CD4-positive, alpha-beta T cell treated with Interleukin-17A for 1 hour (primary cell): ENCODE data around the gene SPG21.

Experiments
- DNase-seq: peaks from one replicate; pipeline ENCODE4 v3.0.0-alpha.2; 2020

The SPG21 gene

GRCh38 chr15:64990168-64990470, 405 bp upstream of the SPG21 start:
- no peak for DNase-seq

- DNase-seq: no peak
Measured at GRCh38 chr15:64987136-64987535, 2.6 kb downstream of the SPG21 start.

- no peak for DNase-seq
Measured at GRCh38 chr15:64985366-64986033, 4.2 kb downstream of the SPG21 start.

GRCh38 chr15:64982472-64982871, 7.2 kb downstream of the SPG21 start:
- no peak for DNase-seq

GRCh38 chr15:64981812-64982431, 7.8 kb downstream of the SPG21 start:
- DNase-seq: no peak

GRCh38 chr15:64979252-64979710, 10.4 kb downstream of the SPG21 start:
- no peak for DNase-seq

- DNase-seq: no peak
Measured at GRCh38 chr15:64975390-64975789, 14.3 kb downstream of the SPG21 start.

- DNase-seq: no peak
Measured at GRCh38 chr15:64970698-64971097, 19.0 kb downstream of the SPG21 start.

- DNase-seq: no peak
Measured at GRCh38 chr15:64969401-64969800, 20.3 kb downstream of the SPG21 start.

- DNase-seq: no peak
Measured at GRCh38 chr15:64961013-64961412, 28.7 kb downstream of the SPG21 start.

GRCh38 chr15:64960153-64960552, 29.6 kb downstream of the SPG21 start:
- DNase-seq: no peak

GRCh38 chr15:64959128-64959527, 30.6 kb downstream of the SPG21 start:
- no peak for DNase-seq

GRCh38 chr15:64954395-64954794, 35.3 kb downstream of the SPG21 start:
- no peak for DNase-seq

GRCh38 chr15:64951777-64952418, 37.8 kb downstream of the SPG21 start:
- DNase-seq: no peak

GRCh38 chr15:64950888-64951287, 38.8 kb downstream of the SPG21 start:
- DNase-seq: no peak

- DNase-seq: no peak
Measured at GRCh38 chr15:64949383-64950186, 40.1 kb downstream of the SPG21 start.

- DNase-seq: no peak
Measured at GRCh38 chr15:64948916-64949315, 40.8 kb downstream of the SPG21 start.

- no peak for DNase-seq
Measured at GRCh38 chr15:64947211-64947610, 42.5 kb downstream of the SPG21 start.

- DNase-seq: no peak
Measured at GRCh38 chr15:64944961-64945360, 44.8 kb downstream of the SPG21 start.

- no peak for DNase-seq
Measured at GRCh38 chr15:64943512-64944225, 46.0 kb downstream of the SPG21 start.

GRCh38 chr15:64942356-64942755, 47.4 kb downstream of the SPG21 start:
- no peak for DNase-seq

- DNase-seq: no peak
Measured at GRCh38 chr15:64938192-64938591, 51.5 kb downstream of the SPG21 start.

- DNase-seq: no peak
Measured at GRCh38 chr15:64934023-64934422, 55.7 kb downstream of the SPG21 start.
